Measurements from ENCODE around the gene ATP2A2. TPM values are rescaled to one million over a fixed set of nuclear protein-coding genes. Genes with fewer than 3 reads are reported as not detected.

ATP2A2 gene
- total and polyA plus RNA-seq, 4 experiments from 2014 or later: 1.8 to 91.0 (median 48.0) TPM

- Mint-ChIP-seq H3K4me3 (peak overlapping the region in 1 of 8 donors; percentile 66), H3K4me1 (peaks cover 37 to 61% (median 44%) of the 10 kb centered on the region in 4 donors), H3K9me3 (no peaks in the 10 kb centered on the region), H3K27me3 (no peaks in the 10 kb centered on the region), H3K27ac (peak overlapping the region in 3 of 7 donors; percentile 17 to 48 (median 33)), H3K36me3 (peaks cover 27 to 71% of the 10 kb centered on the region in 2 donors)
- intact Hi-C loops (cut with micrococcal nuclease): no loop called here
- H3K27me3 ChIP-seq (ENCODE audit: insufficient read depth, low read length): no peaks in the 10 kb centered on the region
- H3K4me1 ChIP-seq (ENCODE audit: insufficient read depth, low read length): peaks cover 55% of the 10 kb centered on the region
- ChIA-PET POLR2A (ENCODE audit: partially characterized antibody) (interaction anchor here (1.3 to 2.2 kb wide), 2 partner anchors 9 to 17 kb away, joined by 3 to 9 read pairs; partner anchors contain the start of gene ATP2A2), CTCF (ENCODE audit: partially characterized antibody) (interaction anchor here (0.8 kb wide), 1 partner anchor 63 kb away, joined by 3 read pairs; no protein-coding TSS in a partner anchor)
- no peak overlapping the region for H3K4me3 ChIP-seq (ENCODE audit: low read length in 2 of 2)
- H3K27ac ChIP-seq (ENCODE audit: low read depth, low read length): no peak overlapping the region
- DNase-seq: no peak
- peaks cover 23% of the 10 kb centered on the region for H3K36me3 ChIP-seq (ENCODE audit: insufficient read depth, low read length)
- H3K9me3 ChIP-seq (ENCODE audit: control insufficient read depth in 1 of 2, low read length in 2 of 2): no peaks in the 10 kb centered on the region
Measured at GRCh38 chr12:110289711-110290078, 8.6 kb downstream of the ATP2A2 start.

GRCh38 chr12:110301065-110301806 lies 20.2 kb downstream of the ATP2A2 start:
- H3K36me3 ChIP-seq (ENCODE audit: insufficient read depth, low read length): peaks cover 44% of the 10 kb centered on the region

GRCh38 chr12:110304061-110304551 lies 23.1 kb downstream of the ATP2A2 start:
- no peak overlapping the region for H3K4me3 ChIP-seq (ENCODE audit: low read length in 2 of 2)
- no peak for DNase-seq
- CTCF ChIA-PET (ENCODE audit: partially characterized antibody): no interaction called here
- H3K9me3 Mint-ChIP-seq: no peaks in the 10 kb centered on the region
- H3K4me1 Mint-ChIP-seq: peaks cover 48 to 67% (median 56%) of the 10 kb centered on the region in 4 donors
- no peaks in the 10 kb centered on the region for H3K27me3 Mint-ChIP-seq
- peaks cover 51% of the 10 kb centered on the region for H3K4me1 ChIP-seq (ENCODE audit: insufficient read depth, low read length)
- H3K36me3 ChIP-seq (ENCODE audit: insufficient read depth, low read length): peaks cover 26% of the 10 kb centered on the region
- peak overlapping the region in 1 of 8 donors; percentile 16 for H3K4me3 Mint-ChIP-seq
- intact Hi-C loops (cut with micrococcal nuclease): no loop called here
- H3K27ac ChIP-seq (ENCODE audit: low read depth, low read length): no peak overlapping the region
- no peaks in the 10 kb centered on the region for H3K27me3 ChIP-seq (ENCODE audit: insufficient read depth, low read length)
- peak overlapping the region in 6 of 7 donors; percentile 6 to 88 (median 40) for H3K27ac Mint-ChIP-seq
- H3K9me3 ChIP-seq (ENCODE audit: control insufficient read depth in 1 of 2, low read length in 2 of 2): no peaks in the 10 kb centered on the region
- H3K36me3 Mint-ChIP-seq: peaks cover 38 to 64% of the 10 kb centered on the region in 2 donors
- POLR2A ChIA-PET (ENCODE audit: partially characterized antibody): no interaction called here

More at GRCh38 chr12:110301065-110301806, 20.2 kb downstream of the ATP2A2 start:
- H3K4me3 Mint-ChIP-seq: peak overlapping the region in 3 of 8 donors; percentile 61 to 78 (median 66)
- H3K9me3 Mint-ChIP-seq: no peaks in the 10 kb centered on the region
- intact Hi-C loops (cut with micrococcal nuclease): no loop called here
- Histone ChIP-seq H3K27ac (ENCODE audit: low read depth, low read length) (no peak overlapping the region), H3K4me3 (ENCODE audit: low read length in 2 of 2) (no peak overlapping the region), H3K27me3 (ENCODE audit: insufficient read depth, low read length) (no peaks in the 10 kb centered on the region), H3K9me3 (ENCODE audit: control insufficient read depth in 1 of 2, low read length in 2 of 2) (no peaks in the 10 kb centered on the region), H3K4me1 (ENCODE audit: insufficient read depth, low read length) (peaks cover 44% of the 10 kb centered on the region)
- DNase-seq: no peak
- CTCF ChIA-PET (ENCODE audit: partially characterized antibody): interaction anchor here (1.6 kb wide), 1 partner anchor 130 kb away, joined by 6 read pairs; no protein-coding TSS in a partner anchor
- peaks cover 33 to 65% (median 45%) of the 10 kb centered on the region in 4 donors for H3K4me1 Mint-ChIP-seq
- H3K27me3 Mint-ChIP-seq: no peaks in the 10 kb centered on the region
- peaks cover 42 to 74% of the 10 kb centered on the region in 2 donors for H3K36me3 Mint-ChIP-seq
- POLR2A ChIA-PET (ENCODE audit: partially characterized antibody): interaction anchor here (1.0 kb wide), 1 partner anchor 21 kb away, joined by 3 read pairs; the partner anchor contains the start of gene ATP2A2
- peak overlapping the region in 6 of 7 donors; percentile 35 to 84 (median 58) for H3K27ac Mint-ChIP-seq

- H3K27ac Mint-ChIP-seq: peak overlapping the region; percentile 32 to 87 (median 59)
Measured at GRCh38 chr12:110307372-110307771, 26.3 kb downstream of the ATP2A2 start.

GRCh38 chr12:110310763-110311162 lies 29.7 kb downstream of the ATP2A2 start:
- H3K4me1 ChIP-seq (ENCODE audit: insufficient read depth, low read length): peaks cover 81% of the 10 kb centered on the region
- no peaks in the 10 kb centered on the region for H3K27me3 ChIP-seq (ENCODE audit: insufficient read depth, low read length)
- intact Hi-C loops (cut with micrococcal nuclease): no loop called here
- peak overlapping the region in 6 of 7 donors; percentile 36 to 82 (median 69) for H3K27ac Mint-ChIP-seq
- H3K36me3 ChIP-seq (ENCODE audit: insufficient read depth, low read length): peaks cover 5% of the 10 kb centered on the region
- no peak overlapping the region for H3K27ac ChIP-seq (ENCODE audit: low read depth, low read length)
- no peak for DNase-seq
- no peaks in the 10 kb centered on the region for H3K9me3 ChIP-seq (ENCODE audit: control insufficient read depth in 1 of 2, low read length in 2 of 2)
- CTCF ChIA-PET (ENCODE audit: partially characterized antibody): interaction anchor here (1.9 kb wide), 1 partner anchor 32 kb away, joined by 6 read pairs; no protein-coding TSS in a partner anchor
- POLR2A ChIA-PET (ENCODE audit: partially characterized antibody): no interaction called here
- H3K4me1 Mint-ChIP-seq: peaks cover 44 to 77% (median 62%) of the 10 kb centered on the region in 4 donors
- H3K4me3 ChIP-seq (ENCODE audit: low read length in 2 of 2): no peak overlapping the region
- H3K9me3 Mint-ChIP-seq: no peaks in the 10 kb centered on the region
- H3K27me3 Mint-ChIP-seq: no peaks in the 10 kb centered on the region
- peaks cover 23 to 45% of the 10 kb centered on the region in 2 donors for H3K36me3 Mint-ChIP-seq
- H3K4me3 Mint-ChIP-seq: no peak overlapping the region

More at GRCh38 chr12:110307372-110307771, 26.3 kb downstream of the ATP2A2 start:
- H3K4me3 ChIP-seq (ENCODE audit: low read length in 2 of 2): no peak overlapping the region
- DNase-seq: no peak
- H3K4me1 Mint-ChIP-seq: peaks cover 45 to 77% (median 60%) of the 10 kb centered on the region in 4 donors
- no peaks in the 10 kb centered on the region for H3K9me3 ChIP-seq (ENCODE audit: control insufficient read depth in 1 of 2, low read length in 2 of 2)
- CTCF ChIA-PET (ENCODE audit: partially characterized antibody): interaction anchor here (0.6 kb wide), 1 partner anchor 530 kb away, joined by 4 read pairs; no protein-coding TSS in a partner anchor
- peaks cover 23 to 60% of the 10 kb centered on the region in 2 donors for H3K36me3 Mint-ChIP-seq
- POLR2A ChIA-PET (ENCODE audit: partially characterized antibody): interaction anchor here (0.6 to 3.7 kb wide), 3 partner anchors 9 to 26 kb away, joined by 3 to 14 read pairs (median 3); partner anchors contain the start of gene ATP2A2
- H3K27me3 Mint-ChIP-seq: no peaks in the 10 kb centered on the region
- H3K27ac ChIP-seq (ENCODE audit: low read depth, low read length): no peak overlapping the region
- H3K9me3 Mint-ChIP-seq: no peaks in the 10 kb centered on the region
- peaks cover 20% of the 10 kb centered on the region for H3K36me3 ChIP-seq (ENCODE audit: insufficient read depth, low read length)
- H3K4me3 Mint-ChIP-seq: peak overlapping the region in 5 of 8 donors; percentile 27 to 61 (median 47)
- intact Hi-C loops (cut with micrococcal nuclease): no loop called here
- H3K4me1 ChIP-seq (ENCODE audit: insufficient read depth, low read length): peaks cover 66% of the 10 kb centered on the region
- H3K27me3 ChIP-seq (ENCODE audit: insufficient read depth, low read length): no peaks in the 10 kb centered on the region

GRCh38 chr12:110311903-110312302 lies 30.9 kb downstream of the ATP2A2 start:
- Histone ChIP-seq H3K27ac (ENCODE audit: low read depth, low read length) (no peak overlapping the region), H3K9me3 (ENCODE audit: control insufficient read depth in 1 of 2, low read length in 2 of 2) (no peaks in the 10 kb centered on the region), H3K4me1 (ENCODE audit: insufficient read depth, low read length) (peaks cover 84% of the 10 kb centered on the region), H3K27me3 (ENCODE audit: insufficient read depth, low read length) (no peaks in the 10 kb centered on the region), H3K36me3 (ENCODE audit: insufficient read depth, low read length) (no peaks in the 10 kb centered on the region), H3K4me3 (ENCODE audit: low read length in 2 of 2) (no peak overlapping the region)
- no peaks in the 10 kb centered on the region for H3K9me3 Mint-ChIP-seq
- H3K27ac Mint-ChIP-seq: peak overlapping the region; percentile 7 to 87 (median 85)
- H3K27me3 Mint-ChIP-seq: no peaks in the 10 kb centered on the region
- ChIA-PET POLR2A (ENCODE audit: partially characterized antibody) (interaction anchor here (1.0 to 1.6 kb wide), 2 partner anchors 30 to 32 kb away, joined by 4 to 5 read pairs; no protein-coding TSS in a partner anchor), CTCF (ENCODE audit: partially characterized antibody) (interaction anchor here (0.7 to 1.9 kb wide), 3 partner anchors 16 to 152 kb away, joined by 3 to 6 read pairs (median 3); no protein-coding TSS in a partner anchor)
- peak overlapping the region in 4 of 8 donors; percentile 11 to 77 (median 32) for H3K4me3 Mint-ChIP-seq
- peaks cover 46 to 81% (median 68%) of the 10 kb centered on the region in 4 donors for H3K4me1 Mint-ChIP-seq
- DNase-seq: no peak
- peaks cover 24 to 52% of the 10 kb centered on the region in 2 donors for H3K36me3 Mint-ChIP-seq
- intact Hi-C loops (cut with micrococcal nuclease): no loop called here

Data from CD4-positive, alpha-beta memory T cell (primary cell).